LNCaP clone FGC (cell line): ENCODE results near the gene CLDN1.

Experiments used
- DNase-seq: peaks from one replicate; pipeline ENCODE4 v3.0.0-alpha.2; 2011; ENCODE audit warnings: low read depth
- H3K4me3 ChIP-seq: 2 replicates; pipeline ENCODE4 v1.5.1; 2011; ENCODE audit warnings: mild to moderate bottlenecking, low read depth, low read length, control low read depth
- CTCF ChIP-seq: IDR thresholded peaks from 2 replicates; pipeline ENCODE4 v1.5.1; 2012; ENCODE audit warnings: mild to moderate bottlenecking; ENCODE audit not compliant: control insufficient read depth, insufficient read depth; ENCODE audit errors: extremely low read depth

Gene CLDN1

GRCh38 chr3:190266913-190267290, 55.3 kb downstream of the CLDN1 start:
- DNase-seq = no peak
- H3K4me3 ChIP-seq = no peak overlapping the region
- no peak for TF ChIP-seq CTCF

DNA sequence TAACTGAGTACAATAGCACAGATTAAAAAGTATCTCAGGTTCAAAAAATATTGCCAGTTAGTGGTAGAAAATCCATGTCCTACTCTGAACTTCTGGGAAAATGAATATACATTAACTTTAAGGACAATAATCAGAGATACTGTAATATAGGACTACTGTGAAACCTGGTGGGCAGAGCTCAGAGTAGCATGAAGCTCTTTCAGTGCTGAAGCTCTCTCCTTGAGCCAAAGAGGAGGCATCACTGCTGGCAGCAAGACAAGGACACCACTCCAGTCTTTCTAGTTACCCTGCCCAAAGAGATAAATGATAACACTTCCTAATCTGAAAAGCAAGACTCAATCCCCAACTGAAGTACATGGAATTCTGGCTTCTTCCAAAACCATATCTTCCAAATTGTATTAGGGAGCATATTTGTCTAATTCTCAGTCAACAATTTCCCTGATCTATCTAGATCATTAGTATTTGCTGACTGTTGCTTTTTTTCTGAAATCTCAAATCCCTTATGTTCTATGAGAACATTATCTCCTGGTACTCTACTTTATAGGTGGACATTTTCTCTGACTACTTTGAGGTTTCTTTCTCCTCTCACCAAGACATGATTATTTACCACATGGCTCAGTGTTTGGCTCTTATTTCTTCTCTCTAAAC, 55.9 kb downstream of the CLDN1 start:
- no peak for TF ChIP-seq CTCF
- H3K4me3 ChIP-seq = no peak overlapping the region
- DNase-seq = no peak

- no peak for TF ChIP-seq CTCF
- no peak overlapping the region for H3K4me3 ChIP-seq
- DNase-seq = peak; percentile 32
Observed at GRCh38 chr3:190265796-190266195, 56.5 kb downstream of the CLDN1 start.

DNA sequence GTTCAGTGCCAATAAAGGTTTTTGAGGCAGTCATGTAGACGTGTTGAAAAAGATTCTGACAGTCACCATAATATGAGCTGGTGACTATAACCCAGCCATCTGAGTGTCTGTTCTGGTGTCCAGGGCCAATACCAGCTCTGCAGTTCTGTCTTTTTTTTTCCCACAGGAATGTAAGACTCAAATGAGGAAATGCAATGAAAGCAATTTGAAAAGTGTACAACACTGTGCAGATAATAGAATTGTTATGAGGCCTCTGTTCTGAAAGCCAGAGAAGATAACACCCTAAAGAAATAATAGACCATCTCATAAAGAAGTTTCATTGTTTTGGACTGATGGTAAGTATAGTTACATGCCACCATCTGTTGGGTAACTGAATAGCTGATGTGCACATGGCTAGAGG, 57.1 kb downstream of the CLDN1 start:
- no peak overlapping the region for H3K4me3 ChIP-seq
- no peak for DNase-seq

GRCh38 chr3:190261740-190262139, 60.5 kb downstream of the CLDN1 start:
- no peak for DNase-seq
- no peak overlapping the region for H3K4me3 ChIP-seq
- TF ChIP-seq CTCF = no peak

More for the DNA sequence above, 57.1 kb downstream of the CLDN1 start:
- no peak for TF ChIP-seq CTCF

- no peak for DNase-seq
- TF ChIP-seq CTCF = no peak
- no peak overlapping the region for H3K4me3 ChIP-seq
Observed at GRCh38 chr3:190261015-190261414, 61.2 kb downstream of the CLDN1 start.

DNA sequence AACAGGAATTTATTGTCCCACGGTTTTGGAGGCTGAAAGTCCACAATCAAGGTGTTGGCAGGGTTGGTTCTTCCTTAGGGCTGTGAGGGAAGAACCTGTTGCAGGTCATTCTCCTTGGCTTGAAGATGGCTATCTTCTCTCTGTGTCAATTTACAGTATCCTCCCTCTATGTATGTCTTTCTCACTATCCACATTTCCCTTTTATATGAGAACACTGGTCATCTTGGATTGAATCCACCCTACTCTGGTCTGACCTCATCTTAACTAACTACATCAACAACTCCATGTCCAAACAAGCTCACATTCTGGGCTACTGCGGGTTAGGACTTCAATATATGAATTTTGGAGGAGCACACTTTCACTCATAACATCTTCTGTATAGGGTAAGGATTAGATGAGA, 61.9 kb downstream of the CLDN1 start:
- H3K4me3 ChIP-seq = no peak overlapping the region
- no peak for DNase-seq
- TF ChIP-seq CTCF = no peak
